ENCODE measurements around the gene CHEK2. TPM values are rescaled to one million over a fixed set of nuclear protein-coding genes. Genes with fewer than 3 reads are reported as not detected.

The CHEK2 gene
- polyA plus RNA-seq, 1 donor from 2014 or later, result 3.1 TPM

DNA sequence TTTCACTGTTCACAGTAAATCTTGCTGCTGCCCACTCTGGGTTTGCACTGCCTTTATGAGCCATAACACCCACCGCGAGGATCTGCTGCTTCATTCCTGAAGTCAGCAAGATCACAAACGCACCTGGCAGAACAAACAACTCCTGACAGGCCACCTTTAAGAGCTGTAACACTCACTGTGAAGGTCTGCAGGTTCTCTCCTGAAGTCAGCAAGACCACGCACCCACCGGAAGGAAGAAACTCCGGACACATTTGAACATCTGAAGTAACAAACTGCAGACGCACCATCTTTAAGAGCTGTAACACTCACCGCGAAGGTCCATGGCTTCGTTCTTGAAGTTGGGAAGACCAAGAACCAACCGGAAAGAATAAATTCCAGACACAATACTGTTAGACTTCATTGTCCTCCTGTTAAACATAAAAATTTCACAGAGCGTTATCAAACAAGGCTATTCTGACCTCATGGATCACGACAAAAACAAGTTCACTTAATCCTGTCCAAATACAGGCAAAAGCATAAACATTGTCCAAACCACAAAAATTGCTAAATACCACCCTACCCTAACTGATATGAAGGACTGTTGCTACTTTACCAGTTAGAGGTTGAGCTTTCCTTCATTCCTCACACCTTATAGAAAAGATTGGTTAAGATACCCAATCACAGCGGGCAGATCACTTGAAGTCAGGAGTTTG, 27.9 kb upstream of the CHEK2 start:
- Histone ChIP-seq H3K27me3 (ENCODE audit: insufficient read depth, low read depth, low read length) (no peaks in the 10 kb centered on the region), H3K4me2 (ENCODE audit: low read length) (no peak overlapping the region), H3K4me3 (ENCODE audit: low read length) (no peak overlapping the region), H3K9me3 (ENCODE audit: low read length) (no peaks in the 10 kb centered on the region), H3K27ac (ENCODE audit: low read length) (no peak overlapping the region), H3K9ac (ENCODE audit: low read length) (no peak overlapping the region), H3K79me2 (replicated peaks; ENCODE audit: insufficient read depth, low read length) (peaks cover 9% of the 10 kb centered on the region), H3K36me3 (ENCODE audit: insufficient read depth, low read length) (no peaks in the 10 kb centered on the region), H2AFZ (ENCODE audit: low read depth, low read length) (no peak overlapping the region), H3F3A (ENCODE audit: insufficient read depth, low read length, poor library complexity, severe bottlenecking) (no peaks in the 10 kb centered on the region), H4K20me1 (ENCODE audit: insufficient read depth) (no peaks in the 10 kb centered on the region), H3K9me2 (ENCODE audit: insufficient read depth, low read length) (no peaks in the 10 kb centered on the region)
- no peak for TF ChIP-seq MXI1 (conservative IDR thresholded peaks at IDR 0.05; ENCODE audit: poor library complexity, severe bottlenecking)
- no peak for TF ChIP-seq TAF1 (IDR thresholded peaks at IDR 0.05; ENCODE audit: low read depth)
- TF ChIP-seq EZH2 (IDR thresholded peaks at IDR 0.05; ENCODE audit: borderline replicate concordance, insufficient read depth, low read length, poor library complexity, severe bottlenecking), result no peak
- no peak for TF ChIP-seq RAD21 (conservative IDR thresholded peaks at IDR 0.05)
- no peak for TF ChIP-seq SMC3 (conservative IDR thresholded peaks at IDR 0.05; ENCODE audit: poor library complexity)

- Histone ChIP-seq H3K27me3 (ENCODE audit: insufficient read depth, low read depth, low read length) (no peaks in the 10 kb centered on the region), H3K4me3 (ENCODE audit: low read length) (no peak overlapping the region), H2AFZ (ENCODE audit: low read depth, low read length) (no peak overlapping the region), H3K9me2 (ENCODE audit: insufficient read depth, low read length) (no peaks in the 10 kb centered on the region), H3K36me3 (ENCODE audit: insufficient read depth, low read length) (no peaks in the 10 kb centered on the region), H3K27ac (ENCODE audit: low read length) (no peak overlapping the region), H3F3A (ENCODE audit: insufficient read depth, low read length, poor library complexity, severe bottlenecking) (no peaks in the 10 kb centered on the region), H3K9ac (ENCODE audit: low read length) (no peak overlapping the region), H3K9me3 (ENCODE audit: low read length) (no peaks in the 10 kb centered on the region), H3K79me2 (replicated peaks; ENCODE audit: insufficient read depth, low read length) (peaks cover 8% of the 10 kb centered on the region), H3K4me2 (ENCODE audit: low read length) (no peak overlapping the region), H4K20me1 (ENCODE audit: insufficient read depth) (no peaks in the 10 kb centered on the region)
- TF ChIP-seq EP300 (conservative IDR thresholded peaks at IDR 0.05; ENCODE audit: poor library complexity, severe bottlenecking) (no peak), EZH2 (IDR thresholded peaks at IDR 0.05; ENCODE audit: borderline replicate concordance, insufficient read depth, low read length, poor library complexity, severe bottlenecking) (no peak), RAD21 (conservative IDR thresholded peaks at IDR 0.05) (no peak), CTCF (IDR thresholded peaks at IDR 0.05; ENCODE audit: poor library complexity, severe bottlenecking) (no peak), REST (IDR thresholded peaks at IDR 0.05; ENCODE audit: borderline replicate concordance) (no peak), TAF1 (IDR thresholded peaks at IDR 0.05; ENCODE audit: low read depth) (no peak), POLR2AphosphoS5 (IDR thresholded peaks at IDR 0.05) (no peak), MXI1 (conservative IDR thresholded peaks at IDR 0.05; ENCODE audit: poor library complexity, severe bottlenecking) (no peak), SMC3 (conservative IDR thresholded peaks at IDR 0.05; ENCODE audit: poor library complexity) (no peak)
Observed at GRCh38 chr22:28768701-28769393, 27.2 kb upstream of the CHEK2 start.

Data from neural cell (in vitro differentiated cells).